GM23248 (cell line): ENCODE data around the gene KRT2.

Experiments used
- EZH2 ChIP-seq: fragments of 200-600 bp; sonication (generic); IDR thresholded peaks from 2 replicates; pipeline ENCODE4 v1.6.1; 2018; ENCODE audit warnings: antibody characterized with exemption, mild to moderate bottlenecking; ENCODE audit not compliant: insufficient read depth, poor library complexity, severe bottlenecking
- EZH2phosphoT487 ChIP-seq: fragments of 200-600 bp; sonication (generic); IDR thresholded peaks from 2 replicates; pipeline ENCODE4 v1.6.1; 2018; ENCODE audit warnings: antibody characterized with exemption, moderate library complexity, mild to moderate bottlenecking, low read depth; ENCODE audit not compliant: insufficient read depth

DNA sequence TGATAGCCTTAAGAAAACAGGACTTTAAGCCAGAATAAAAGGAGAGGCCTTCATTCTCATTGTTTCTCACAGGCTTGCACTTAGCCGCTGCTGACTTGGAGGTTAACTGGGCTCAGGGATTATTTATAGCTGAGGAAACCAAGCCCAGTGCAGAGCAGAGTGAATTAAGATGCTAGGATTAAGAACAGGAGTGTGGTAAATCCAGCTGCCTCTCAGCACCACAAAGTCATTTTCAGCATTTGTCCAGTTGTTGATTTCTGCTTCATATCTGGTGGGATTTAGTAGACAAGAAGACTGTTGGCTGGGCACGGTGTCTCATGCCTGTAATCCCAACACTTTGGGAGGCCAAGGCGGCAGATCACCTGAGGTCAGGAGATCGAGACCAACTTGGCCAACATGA lies 19.4 kb downstream of the KRT2 start:
- TF ChIP-seq EZH2 (no peak), EZH2phosphoT487 (no peak)
